Neutrophil (primary cell): ENCODE results near the gene RAD51AP2.

ENCODE experiments used
- H3K27ac ChIP-seq: fragments of 200-600 bp; sonication (generic); 2 replicates; pipeline ENCODE4 v1.5.1; 2016; ENCODE audit warnings: mild to moderate bottlenecking, moderate library complexity
- H3K27me3 ChIP-seq: fragments of 200-600 bp; sonication (generic); 2 replicates; pipeline ENCODE4 v1.6.0; 2016; ENCODE audit warnings: mild to moderate bottlenecking
- H3K36me3 ChIP-seq: fragments of 200-600 bp; sonication (generic); 2 replicates; pipeline ENCODE4 v1.5.1; 2017
- H3K4me1 ChIP-seq, 2 experiments: fragments of 200-600 bp in 1 of 2; sonication (generic) in 1 of 2; 1 replicate in 1 of 2; 2 replicates in 1 of 2; pipeline versions ENCODE4 v1.5.1 to v1.6.1; 2013 to 2016; ENCODE audit warnings: low read depth in 1 of 2, low read length in 1 of 2, mild to moderate bottlenecking in 1 of 2, moderate library complexity in 1 of 2; ENCODE audit not compliant: control insufficient read depth in 1 of 2, insufficient read depth in 1 of 2
- H3K4me3 ChIP-seq, 2 experiments: fragments of 200-600 bp in 1 of 2; sonication (generic) in 1 of 2; 1 replicate in 1 of 2; 2 replicates in 1 of 2; pipeline ENCODE4 v1.5.1; 2013 to 2016; ENCODE audit warnings: low read depth in 1 of 2, low read length in 1 of 2, mild to moderate bottlenecking in 1 of 2, moderate library complexity in 1 of 2
- H3K9me3 ChIP-seq: fragments of 200-600 bp; sonication (generic); 2 replicates; pipeline ENCODE4 v1.5.1; 2016
- TF ChIP-seq, protein P1 (sequence below): fragments of 200-600 bp; sonication (generic); IDR thresholded peaks from 2 replicates; pipeline ENCODE4 v1.5.1; 2016; ENCODE audit warnings: antibody characterized with exemption

Gene RAD51AP2

DNA sequence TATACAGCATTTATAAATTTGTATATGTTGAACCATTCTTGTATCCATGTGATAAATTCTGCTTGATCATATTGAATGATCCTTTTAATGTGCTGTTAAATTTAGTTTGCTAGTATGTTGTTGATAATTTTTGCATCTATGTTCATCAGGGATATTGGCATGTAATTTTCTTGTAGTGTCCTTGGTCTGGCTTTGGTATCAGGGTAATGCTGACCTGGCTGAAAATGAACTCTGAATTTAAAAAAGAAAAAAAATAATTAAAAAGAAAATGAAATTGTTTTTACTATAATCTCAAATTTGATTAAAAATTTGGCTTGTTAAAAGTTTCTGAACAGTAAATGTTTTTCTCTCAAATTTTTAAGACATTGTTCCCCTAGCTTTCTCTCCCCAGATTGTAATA, 46.3 kb downstream of the RAD51AP2 start:
- Histone ChIP-seq H3K4me3 (no peak overlapping the region), H3K27me3 (no peaks in the 10 kb centered on the region), H3K4me1 (no peaks in the 10 kb centered on the region), H3K27ac (no peak overlapping the region), H3K36me3 (no peaks in the 10 kb centered on the region), H3K9me3 (no peaks in the 10 kb centered on the region)
- TF ChIP-seq, protein P1, sequence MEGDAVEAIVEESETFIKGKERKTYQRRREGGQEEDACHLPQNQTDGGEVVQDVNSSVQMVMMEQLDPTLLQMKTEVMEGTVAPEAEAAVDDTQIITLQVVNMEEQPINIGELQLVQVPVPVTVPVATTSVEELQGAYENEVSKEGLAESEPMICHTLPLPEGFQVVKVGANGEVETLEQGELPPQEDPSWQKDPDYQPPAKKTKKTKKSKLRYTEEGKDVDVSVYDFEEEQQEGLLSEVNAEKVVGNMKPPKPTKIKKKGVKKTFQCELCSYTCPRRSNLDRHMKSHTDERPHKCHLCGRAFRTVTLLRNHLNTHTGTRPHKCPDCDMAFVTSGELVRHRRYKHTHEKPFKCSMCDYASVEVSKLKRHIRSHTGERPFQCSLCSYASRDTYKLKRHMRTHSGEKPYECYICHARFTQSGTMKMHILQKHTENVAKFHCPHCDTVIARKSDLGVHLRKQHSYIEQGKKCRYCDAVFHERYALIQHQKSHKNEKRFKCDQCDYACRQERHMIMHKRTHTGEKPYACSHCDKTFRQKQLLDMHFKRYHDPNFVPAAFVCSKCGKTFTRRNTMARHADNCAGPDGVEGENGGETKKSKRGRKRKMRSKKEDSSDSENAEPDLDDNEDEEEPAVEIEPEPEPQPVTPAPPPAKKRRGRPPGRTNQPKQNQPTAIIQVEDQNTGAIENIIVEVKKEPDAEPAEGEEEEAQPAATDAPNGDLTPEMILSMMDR = no peak

DNA sequence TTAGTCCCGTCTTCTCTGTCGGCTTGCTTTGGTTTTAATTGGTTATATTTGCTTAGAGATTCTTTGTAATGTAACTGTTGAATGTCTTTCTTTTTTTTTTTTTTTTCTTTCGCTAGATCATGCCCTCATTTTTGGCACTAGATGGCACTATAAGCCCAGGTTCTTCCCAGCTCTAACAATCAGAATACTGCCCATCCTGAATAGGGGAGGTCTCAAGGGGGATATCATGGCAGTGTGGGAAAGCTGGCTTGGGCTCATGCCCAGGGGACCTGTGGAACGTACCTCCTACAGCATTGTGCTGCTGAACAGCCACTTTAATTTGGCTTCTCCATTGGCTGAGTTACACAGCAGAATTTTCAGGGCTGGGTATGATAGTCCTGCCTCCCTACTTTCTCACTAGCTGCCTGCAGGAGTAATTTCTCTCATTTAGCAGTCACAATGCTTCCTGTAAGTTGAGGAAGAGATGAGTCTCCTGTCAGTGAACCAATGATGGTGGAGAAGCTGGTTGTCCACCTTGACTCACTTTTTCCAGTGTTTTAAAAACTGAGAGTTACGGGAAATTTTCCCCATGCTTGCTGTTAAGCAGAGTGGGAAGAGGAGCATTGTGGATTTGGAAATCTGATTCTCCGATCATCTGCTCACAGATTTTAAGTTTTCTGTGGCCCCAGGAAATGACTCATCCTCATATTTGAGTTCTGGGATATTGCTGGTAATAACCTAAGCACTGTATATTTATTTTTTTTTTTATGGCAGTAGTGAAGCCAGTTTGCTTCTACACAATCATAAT, 47.2 kb downstream of the RAD51AP2 start:
- Histone ChIP-seq H3K27me3 (no peaks in the 10 kb centered on the region), H3K9me3 (no peaks in the 10 kb centered on the region), H3K4me3 (no peak overlapping the region), H3K27ac (no peak overlapping the region), H3K36me3 (no peaks in the 10 kb centered on the region), H3K4me1 (no peaks in the 10 kb centered on the region)
- TF ChIP-seq, protein P1 = no peak

DNA sequence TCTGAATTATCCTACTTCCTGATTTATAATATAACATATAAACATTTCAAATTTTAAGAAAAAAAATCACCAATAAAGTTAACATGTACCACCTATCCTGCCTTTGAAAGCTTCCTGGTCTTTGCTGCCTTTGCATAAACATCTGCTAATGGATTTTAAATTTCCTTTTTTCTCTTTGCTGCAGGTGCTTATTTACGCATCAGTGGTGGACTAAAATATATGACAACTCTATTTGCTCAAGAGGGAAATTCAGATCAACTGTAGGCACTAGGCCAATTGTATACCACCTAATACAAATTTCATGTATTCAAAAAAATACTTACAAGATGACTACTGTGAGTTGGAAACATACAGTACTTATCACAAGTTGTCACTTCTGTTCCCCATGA, 57.2 kb downstream of the RAD51AP2 start:
- no peaks in the 10 kb centered on the region for H3K27me3 ChIP-seq
- TF ChIP-seq, protein P1 = no peak
- no peak overlapping the region for H3K27ac ChIP-seq
- no peak overlapping the region for H3K4me3 ChIP-seq
- no peaks in the 10 kb centered on the region for H3K9me3 ChIP-seq
- H3K36me3 ChIP-seq = no peaks in the 10 kb centered on the region
- no peaks in the 10 kb centered on the region for H3K4me1 ChIP-seq
